NT2/D1 (cell line): ENCODE measurements around the gene CEP95.

Experiments used
- DNase-seq: peaks from one replicate; pipeline ENCODE4 v3.0.0-alpha.2; 2011; ENCODE audit warnings: low read depth, low spot score
- H3K27me3 ChIP-seq: 2 replicates; pipeline ENCODE4 v1.6.0; 2011; ENCODE audit warnings: mild to moderate bottlenecking; ENCODE audit not compliant: insufficient read length, insufficient read depth
- H3K36me3 ChIP-seq: 2 replicates; pipeline ENCODE4 v1.6.1; 2011; ENCODE audit warnings: mild to moderate bottlenecking, low read length, mixed read lengths; ENCODE audit not compliant: insufficient read depth, insufficient read length
- H3K4me1 ChIP-seq: 2 replicates; pipeline ENCODE4 v1.5.1; 2011; ENCODE audit not compliant: insufficient read depth, insufficient read length
- H3K4me3 ChIP-seq: 2 replicates; pipeline ENCODE4 v1.5.1; 2011; ENCODE audit warnings: low read depth; ENCODE audit not compliant: insufficient read length
- H3K9ac ChIP-seq: 2 replicates; pipeline ENCODE4 v1.6.0; 2011; ENCODE audit warnings: low read depth; ENCODE audit not compliant: insufficient read length
- H3K9me3 ChIP-seq: 2 replicates; pipeline ENCODE4 v1.5.1; 2011; ENCODE audit warnings: mild to moderate bottlenecking, low read length; ENCODE audit not compliant: insufficient read depth
- SUZ12 ChIP-seq: IDR thresholded peaks from 2 replicates; pipeline ENCODE4 v1.6.1; 2011; ENCODE audit not compliant: insufficient read length, insufficient read depth; ENCODE audit errors: extremely low read depth
- YY1 ChIP-seq: IDR thresholded peaks from 2 replicates; pipeline ENCODE4 v1.6.1; 2011; ENCODE audit not compliant: insufficient read length, insufficient read depth
- ZNF274 ChIP-seq: IDR thresholded peaks from 2 replicates; pipeline ENCODE4 v1.6.1; 2011; ENCODE audit warnings: mild to moderate bottlenecking, low read depth, low read length

Gene CEP95

GRCh38 chr17:64505340-64506200 is 1.2 kb upstream of the CEP95 start:
- Histone ChIP-seq H3K4me3 (peak overlapping the region; percentile 94), H3K4me1 (no peaks in the 10 kb centered on the region), H3K36me3 (peaks cover 79% of the 10 kb centered on the region), H3K27me3 (no peaks in the 10 kb centered on the region), H3K9me3 (no peaks in the 10 kb centered on the region), H3K9ac (peak overlapping the region; percentile 98)
- no peak for DNase-seq
- TF ChIP-seq ZNF274 (no peak), YY1 (peak; percentile 72), SUZ12 (no peak)

- H3K9ac ChIP-seq, result peak within 1 kb of the TSS; percentile 98
- no peaks in the 10 kb centered on the region for H3K27me3 ChIP-seq
- H3K36me3 ChIP-seq, result peaks cover 75% of the 10 kb centered on the region
- TF ChIP-seq SUZ12 (no peak), ZNF274 (no peak), YY1 (no peak)
- H3K4me3 ChIP-seq, result peak within 1 kb of the TSS; percentile 94
- DNase-seq, result peak; percentile 87
- no peaks in the 10 kb centered on the region for H3K9me3 ChIP-seq
- no peaks in the 10 kb centered on the region for H3K4me1 ChIP-seq
Measured at GRCh38 chr17:64506201-64506575, 589 bp upstream of the CEP95 start, which contains the start of gene DDX5. TSS of gene DDX5 (minus strand) at chr17:64506289. CDS start at chr17:64506119, 170 bp downstream.

GRCh38 chr17:64507413-64507782 is 621 bp downstream of the CEP95 start:
- peak overlapping the region; percentile 91 for H3K9ac ChIP-seq
- peaks cover 74% of the 10 kb centered on the region for H3K36me3 ChIP-seq
- H3K9me3 ChIP-seq, result no peaks in the 10 kb centered on the region
- peak overlapping the region; percentile 94 for H3K4me3 ChIP-seq
- no peak for DNase-seq
- H3K4me1 ChIP-seq, result no peaks in the 10 kb centered on the region
- TF ChIP-seq ZNF274, result no peak
- TF ChIP-seq SUZ12, result no peak
- TF ChIP-seq YY1, result no peak
- H3K27me3 ChIP-seq, result no peaks in the 10 kb centered on the region

- no peaks in the 10 kb centered on the region for H3K27me3 ChIP-seq
- H3K4me3 ChIP-seq, result peak overlapping the region; percentile 94
- H3K9me3 ChIP-seq, result no peaks in the 10 kb centered on the region
- TF ChIP-seq ZNF274 (no peak), SUZ12 (no peak), YY1 (no peak)
- H3K4me1 ChIP-seq, result no peaks in the 10 kb centered on the region
- peaks cover 74% of the 10 kb centered on the region for H3K36me3 ChIP-seq
- peak overlapping the region; percentile 91 for H3K9ac ChIP-seq
- no peak for DNase-seq
Measured at GRCh38 chr17:64508683-64509082, 1.9 kb downstream of the CEP95 start.

- Histone ChIP-seq H3K9ac (no peak overlapping the region), H3K36me3 (peaks cover 74% of the 10 kb centered on the region), H3K4me1 (no peaks in the 10 kb centered on the region), H3K4me3 (no peak overlapping the region), H3K27me3 (no peaks in the 10 kb centered on the region), H3K9me3 (no peaks in the 10 kb centered on the region)
- DNase-seq, result no peak
- TF ChIP-seq ZNF274 (no peak), YY1 (no peak)
Measured at GRCh38 chr17:64509179-64509578, 2.4 kb downstream of the CEP95 start.

GRCh38 chr17:64515419-64515818 is 8.6 kb downstream of the CEP95 start:
- H3K9me3 ChIP-seq, result no peaks in the 10 kb centered on the region
- no peak overlapping the region for H3K4me3 ChIP-seq
- H3K36me3 ChIP-seq, result peaks cover 89% of the 10 kb centered on the region
- no peak for DNase-seq
- H3K4me1 ChIP-seq, result no peaks in the 10 kb centered on the region
- no peaks in the 10 kb centered on the region for H3K27me3 ChIP-seq
- TF ChIP-seq ZNF274, result no peak
- TF ChIP-seq SUZ12, result no peak
- no peak for TF ChIP-seq YY1
- H3K9ac ChIP-seq, result no peak overlapping the region

GRCh38 chr17:64515829-64516228 is 9.1 kb downstream of the CEP95 start:
- Histone ChIP-seq H3K9ac (no peak overlapping the region), H3K4me1 (no peaks in the 10 kb centered on the region), H3K36me3 (peaks cover 90% of the 10 kb centered on the region), H3K27me3 (no peaks in the 10 kb centered on the region), H3K4me3 (no peak overlapping the region), H3K9me3 (no peaks in the 10 kb centered on the region)
- TF ChIP-seq YY1, result no peak
- no peak for TF ChIP-seq SUZ12
- TF ChIP-seq ZNF274, result no peak
- no peak for DNase-seq

- TF ChIP-seq ZNF274 (no peak), SUZ12 (no peak), YY1 (no peak)
- no peaks in the 10 kb centered on the region for H3K9me3 ChIP-seq
- peaks cover 92% of the 10 kb centered on the region for H3K36me3 ChIP-seq
- no peaks in the 10 kb centered on the region for H3K4me1 ChIP-seq
- no peak overlapping the region for H3K4me3 ChIP-seq
- DNase-seq, result no peak
- no peaks in the 10 kb centered on the region for H3K27me3 ChIP-seq
- no peak overlapping the region for H3K9ac ChIP-seq
Measured at GRCh38 chr17:64519601-64520000, 12.8 kb downstream of the CEP95 start.
